Bone marrow (tissue), 2 donors: ENCODE results near the gene LRRC55.

ENCODE experiments used
- DNase-seq, 2 donors: peaks; one replicate each; lab custom pipeline; 2025; lab: John Stamatoyannopoulos, UW

LRRC55 gene

GRCh38 chr11:57181678-57182305, at the start of gene LRRC55:
Gene LRRC55 (plus strand): TSS chr11:57181953. CDS start chr11:57182023, 70 bp downstream.
- DNase-seq: no peak

- DNase-seq: no peak
These were observed 48.3 kb upstream of the LRRC55 start for GRCh38 chr11:57133366-57134038.

GRCh38 chr11:57134284-57134683, 47.5 kb upstream of the LRRC55 start:
- no peak for DNase-seq

GRCh38 chr11:57135020-57135751, 46.6 kb upstream of the LRRC55 start:
- no peak for DNase-seq

- DNase-seq: no peak
These were observed 41.2 kb upstream of the LRRC55 start for GRCh38 chr11:57140568-57140967.

GRCh38 chr11:57143459-57143858, 38.3 kb upstream of the LRRC55 start:
- no peak for DNase-seq

GRCh38 chr11:57144075-57144474, 37.7 kb upstream of the LRRC55 start:
- DNase-seq: no peak

- no peak for DNase-seq
These were observed 37.0 kb upstream of the LRRC55 start for GRCh38 chr11:57144531-57145320.

- DNase-seq: no peak
These were observed 35.5 kb upstream of the LRRC55 start for GRCh38 chr11:57146301-57146700.

- no peak for DNase-seq
These were observed 33.1 kb upstream of the LRRC55 start for GRCh38 chr11:57148621-57149020.

GRCh38 chr11:57150454-57150917, 31.3 kb upstream of the LRRC55 start:
- DNase-seq: no peak

- no peak for DNase-seq
These were observed 29.6 kb upstream of the LRRC55 start for GRCh38 chr11:57152134-57152533.

- DNase-seq: no peak
These were observed 28.3 kb upstream of the LRRC55 start for GRCh38 chr11:57153448-57153847.

- no peak for DNase-seq
These were observed 27.0 kb upstream of the LRRC55 start for GRCh38 chr11:57154739-57155138.

- DNase-seq: no peak
These were observed 26.4 kb upstream of the LRRC55 start for GRCh38 chr11:57155400-57155799.

- no peak for DNase-seq
These were observed 25.7 kb upstream of the LRRC55 start for GRCh38 chr11:57155838-57156607.

- DNase-seq: no peak
These were observed 24.8 kb upstream of the LRRC55 start for GRCh38 chr11:57156928-57157327.

GRCh38 chr11:57157624-57158023, 24.1 kb upstream of the LRRC55 start:
- no peak for DNase-seq

- no peak for DNase-seq
These were observed 23.6 kb upstream of the LRRC55 start for GRCh38 chr11:57158180-57158579.

- DNase-seq: no peak
These were observed 23.2 kb upstream of the LRRC55 start for GRCh38 chr11:57158599-57158998.

- no peak for DNase-seq
These were observed 21.1 kb upstream of the LRRC55 start for GRCh38 chr11:57160665-57161064.
